H9 (cell line): Measurements from ENCODE around the gene LMF2. TPM values are rescaled to one million over a fixed set of nuclear protein-coding genes. Genes with fewer than 3 reads are reported as not detected.
"Not testable (repeated sequence)": the region's sequence is repeated elsewhere in the genome, so short reads cannot be mapped to it uniquely, and the experiment has no call there.

Source experiments
- DNase-seq: peaks from one replicate; pipeline ENCODE4 v3.0.0-alpha.2; 2017
- H2AFZ ChIP-seq: one replicate; pipeline ENCODE4 v1.6.1; 2013; ENCODE audit warnings: mild to moderate bottlenecking, low read length, control low read depth, moderate library complexity
- H2AK5ac ChIP-seq: 2 replicates; pipeline ENCODE4 v1.6.1; 2013; ENCODE audit warnings: low read length, control low read depth, mixed read lengths; ENCODE audit not compliant: insufficient read length
- H2BK120ac ChIP-seq: one replicate; pipeline ENCODE4 v1.6.1; 2013; ENCODE audit warnings: low read depth, mild to moderate bottlenecking, low read length, control low read depth, inconsistent platforms; ENCODE audit not compliant: poor library complexity, severe bottlenecking
- H2BK12ac ChIP-seq: 2 replicates; pipeline ENCODE4 v1.6.1; 2013; ENCODE audit warnings: low read length, control low read depth, mixed read lengths, low read depth; ENCODE audit not compliant: insufficient read length
- H2BK15ac ChIP-seq: 2 replicates; pipeline ENCODE4 v1.6.1; 2013; ENCODE audit warnings: low read depth, low read length, control low read depth
- H2BK20ac ChIP-seq: one replicate; pipeline ENCODE4 v1.6.1; 2013; ENCODE audit warnings: low read depth, mild to moderate bottlenecking, low read length, control low read depth, inconsistent platforms; ENCODE audit not compliant: poor library complexity, severe bottlenecking
- H2BK5ac ChIP-seq: 2 replicates; pipeline ENCODE4 v1.6.1; 2013; ENCODE audit warnings: low read length, control low read depth, mixed read lengths; ENCODE audit not compliant: insufficient read length
- H3K14ac ChIP-seq: 2 replicates; pipeline ENCODE4 v1.6.1; 2013; ENCODE audit warnings: low read length, control low read depth; ENCODE audit not compliant: insufficient read depth
- H3K18ac ChIP-seq: 2 replicates; pipeline ENCODE4 v1.6.1; 2013; ENCODE audit warnings: low read depth, mild to moderate bottlenecking, mixed read lengths, low read length, control low read depth; ENCODE audit not compliant: insufficient read length
- H3K23ac ChIP-seq: 2 replicates; pipeline ENCODE4 v1.6.1; 2013; ENCODE audit warnings: low read length, control low read depth, mixed read lengths, low read depth; ENCODE audit not compliant: insufficient read length
- H3K23me2 ChIP-seq: 2 replicates; pipeline ENCODE4 v1.6.1; 2013; ENCODE audit warnings: low read depth, mild to moderate bottlenecking, mixed read lengths, low read length, control low read depth; ENCODE audit not compliant: insufficient read length, poor library complexity, severe bottlenecking
- H3K27ac ChIP-seq: 2 replicates; pipeline ENCODE4 v1.5.1; 2013; ENCODE audit warnings: low read length, control low read depth, mixed read lengths, low read depth; ENCODE audit not compliant: insufficient read length
- H3K27me3 ChIP-seq: 2 replicates; pipeline ENCODE4 v1.6.1; 2013; ENCODE audit warnings: low read length, control low read depth, inconsistent platforms; ENCODE audit not compliant: insufficient read depth
- H3K4ac ChIP-seq: 2 replicates; pipeline ENCODE4 v1.6.1; 2013; ENCODE audit warnings: low read depth, mild to moderate bottlenecking, control low read depth, inconsistent platforms, low read length, moderate library complexity
- H3K4me1 ChIP-seq: 2 replicates; pipeline ENCODE4 v1.6.1; 2013; ENCODE audit warnings: low read length, control low read depth, inconsistent platforms; ENCODE audit not compliant: insufficient read depth
- H3K4me2 ChIP-seq: 2 replicates; pipeline ENCODE4 v1.6.1; 2013; ENCODE audit warnings: low read length, control low read depth, mixed read lengths; ENCODE audit not compliant: insufficient read length, insufficient read depth
- H3K56ac ChIP-seq: 2 replicates; pipeline ENCODE4 v1.6.1; 2013; ENCODE audit warnings: low read depth, mild to moderate bottlenecking, mixed read lengths, low read length, control low read depth; ENCODE audit not compliant: insufficient read length
- H3K79me1 ChIP-seq: 2 replicates; pipeline ENCODE4 v1.6.1; 2013; ENCODE audit warnings: low read depth, mild to moderate bottlenecking, moderate library complexity, low read length, control low read depth, inconsistent platforms; ENCODE audit not compliant: insufficient read depth, poor library complexity, severe bottlenecking
- H3K79me2 ChIP-seq: 2 replicates; pipeline ENCODE4 v1.6.1; 2013; ENCODE audit warnings: low read length, control low read depth, inconsistent platforms; ENCODE audit not compliant: insufficient read depth
- H3K9ac ChIP-seq: 2 replicates; pipeline ENCODE4 v1.6.1; 2013; ENCODE audit warnings: low read length, control low read depth, mixed read lengths; ENCODE audit not compliant: insufficient read length; ENCODE audit errors: extremely low read depth
- H3K9me3 ChIP-seq: one replicate; pipeline ENCODE4 v1.6.1; 2013; ENCODE audit warnings: low read depth, low read length, inconsistent platforms; ENCODE audit not compliant: control insufficient read depth
- H3T11ph ChIP-seq: one replicate; pipeline ENCODE4 v1.6.1; 2013; ENCODE audit warnings: mild to moderate bottlenecking, low read length, control low read depth, inconsistent platforms
- H4K20me1 ChIP-seq: one replicate; pipeline ENCODE4 v1.6.1; 2013; ENCODE audit not compliant: control insufficient read depth, insufficient read length, insufficient read depth
- H4K5ac ChIP-seq: 2 replicates; pipeline ENCODE4 v1.6.1; 2013; ENCODE audit warnings: low read depth, mild to moderate bottlenecking, mixed read lengths, low read length, control low read depth; ENCODE audit not compliant: insufficient read length
- H4K8ac ChIP-seq: replicated peaks from 2 replicates; pipeline ENCODE4 v1.6.1; 2013; ENCODE audit warnings: low read length, control low read depth, mixed read lengths, low read depth; ENCODE audit not compliant: insufficient read length
- H4K91ac ChIP-seq: 2 replicates; pipeline ENCODE4 v1.6.1; 2013; ENCODE audit warnings: low read depth, mild to moderate bottlenecking, moderate library complexity, mixed read lengths, low read length, control low read depth; ENCODE audit not compliant: insufficient read length
- H3K27ac Mint-ChIP-seq, 3 experiments: 2 replicates in 2 of 3; 3 replicates in 1 of 3; pipeline ENCODE4 v1.8.0; 2020 to 2021; ENCODE audit warnings: mixed read lengths in 3 of 3, mild to moderate bottlenecking in 1 of 3, moderate library complexity in 1 of 3
- H3K27me3 Mint-ChIP-seq: 2 replicates; pipeline ENCODE4 v1.8.0; 2021; ENCODE audit warnings: low read depth, mild to moderate bottlenecking, moderate library complexity, mixed read lengths
- H3K36me3 Mint-ChIP-seq, 3 experiments: 2 replicates in 2 of 3; 3 replicates in 1 of 3; pipeline ENCODE4 v1.8.0; 2020 to 2021; ENCODE audit warnings: low read depth in 3 of 3, mixed read lengths in 3 of 3; ENCODE audit not compliant: insufficient read depth in 1 of 3
- H3K4me1 Mint-ChIP-seq, 2 experiments: 2 replicates each; pipeline ENCODE4 v1.8.0; 2020; ENCODE audit warnings: mixed read lengths in 2 of 2
- H3K4me3 Mint-ChIP-seq, 2 experiments: 2 replicates in 1 of 2; 3 replicates in 1 of 2; pipeline ENCODE4 v1.8.0; 2020 to 2021; ENCODE audit warnings: mild to moderate bottlenecking in 2 of 2, mixed read lengths in 2 of 2, moderate library complexity in 1 of 2
- H3K9me3 Mint-ChIP-seq, 2 experiments: 2 replicates in 1 of 2; 3 replicates in 1 of 2; pipeline ENCODE4 v1.8.0; 2020; ENCODE audit warnings: mild to moderate bottlenecking in 2 of 2, mixed read lengths in 2 of 2, moderate library complexity in 1 of 2
- WGBS: extraction: QIAGEN DNeasy Blood & Tissue Kit; methylation state at CpG from one replicate; pipeline ENCODE4 v1.1.7; 2013; ENCODE audit warnings: missing lambda C conversion rate, low lambda C conversion rate, mixed read lengths; ENCODE audit not compliant: insufficient read length; ENCODE audit errors: extremely low coverage; 5-methylcytosine and 5-hydroxymethylcytosine counted together
- total RNA-seq: library from RNA; stranded (reverse); gene quantifications from 2 replicates; pipeline ENCODE4 v1.2.1, GENCODE V29; 2021
- TF ChIP-seq, protein P1 (sequence below): fragments of 200-600 bp; sonication (generic); conservative IDR thresholded peaks from 3 replicates; pipeline ENCODE4 v1.8.0; 2021; ENCODE audit warnings: antibody characterized with exemption, mild to moderate bottlenecking

LMF2 gene
- total RNA-seq, 1 experiment from 2014 or later, result 43.6 TPM

DNA sequence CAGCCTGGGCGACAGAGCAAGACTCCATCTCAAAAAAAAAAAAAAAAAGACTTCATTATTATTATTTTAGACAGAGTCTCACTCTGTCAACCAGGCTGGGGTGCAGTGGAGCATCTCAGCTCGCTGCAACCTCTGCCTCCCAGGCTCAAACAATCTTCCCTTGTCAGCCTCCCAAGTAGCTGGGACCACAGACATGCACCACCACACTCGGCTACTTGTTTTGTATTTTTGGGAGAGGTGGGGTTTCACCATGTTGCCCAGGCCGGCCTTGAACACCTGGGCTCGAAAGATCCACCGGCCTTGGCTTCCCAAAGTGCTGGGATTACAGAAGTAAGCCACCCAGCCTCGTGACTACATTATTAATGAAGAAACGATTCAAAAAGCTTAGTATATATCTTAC, 27.6 kb upstream of the LMF2 start:
- Histone ChIP-seq H2BK20ac (no peak overlapping the region), H2AK5ac (no peak overlapping the region), H2AFZ (no peak overlapping the region), H2BK5ac (no peak overlapping the region), H3K23ac (no peak overlapping the region), H3K4me2 (no peak overlapping the region), H3K79me1 (no peaks in the 10 kb centered on the region), H3T11ph (no peak overlapping the region), H3K79me2 (no peaks in the 10 kb centered on the region), H4K8ac (no peak overlapping the region), H3K4me1 (no peaks in the 10 kb centered on the region), H3K27me3 (peaks cover 17% of the 10 kb centered on the region; the same call in 1 of the 2 replicates), H3K14ac (no peak overlapping the region), H3K9ac (no peak overlapping the region), H3K9me3 (no peaks in the 10 kb centered on the region), H4K20me1 (no peaks in the 10 kb centered on the region), H2BK120ac (no peak overlapping the region), H3K18ac (no peak overlapping the region), H2BK15ac (no peak overlapping the region), H2BK12ac (no peak overlapping the region), H3K56ac (no peak overlapping the region), H4K5ac (no peak overlapping the region), H3K4ac (no peak overlapping the region), H3K27ac (no peak overlapping the region), H3K23me2 (peaks cover 18% of the 10 kb centered on the region), H4K91ac (no peak overlapping the region)
- Mint-ChIP-seq H3K36me3 (no peaks in the 10 kb centered on the region), H3K27me3 (peaks cover 74% of the 10 kb centered on the region), H3K4me3 (no peak overlapping the region), H3K9me3 (no peaks in the 10 kb centered on the region), H3K4me1 (peaks cover 9 to 13% of the 10 kb centered on the region in 2 experiments), H3K27ac (no peak overlapping the region)
- WGBS, result no CpG with 5 or more reads among the region's 8 CpGs
- DNase-seq, result no peak
- TF ChIP-seq, protein P1, sequence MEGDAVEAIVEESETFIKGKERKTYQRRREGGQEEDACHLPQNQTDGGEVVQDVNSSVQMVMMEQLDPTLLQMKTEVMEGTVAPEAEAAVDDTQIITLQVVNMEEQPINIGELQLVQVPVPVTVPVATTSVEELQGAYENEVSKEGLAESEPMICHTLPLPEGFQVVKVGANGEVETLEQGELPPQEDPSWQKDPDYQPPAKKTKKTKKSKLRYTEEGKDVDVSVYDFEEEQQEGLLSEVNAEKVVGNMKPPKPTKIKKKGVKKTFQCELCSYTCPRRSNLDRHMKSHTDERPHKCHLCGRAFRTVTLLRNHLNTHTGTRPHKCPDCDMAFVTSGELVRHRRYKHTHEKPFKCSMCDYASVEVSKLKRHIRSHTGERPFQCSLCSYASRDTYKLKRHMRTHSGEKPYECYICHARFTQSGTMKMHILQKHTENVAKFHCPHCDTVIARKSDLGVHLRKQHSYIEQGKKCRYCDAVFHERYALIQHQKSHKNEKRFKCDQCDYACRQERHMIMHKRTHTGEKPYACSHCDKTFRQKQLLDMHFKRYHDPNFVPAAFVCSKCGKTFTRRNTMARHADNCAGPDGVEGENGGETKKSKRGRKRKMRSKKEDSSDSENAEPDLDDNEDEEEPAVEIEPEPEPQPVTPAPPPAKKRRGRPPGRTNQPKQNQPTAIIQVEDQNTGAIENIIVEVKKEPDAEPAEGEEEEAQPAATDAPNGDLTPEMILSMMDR, result no peak

- H3T11ph ChIP-seq, H3K9me3 Mint-ChIP-seq, H4K5ac ChIP-seq, H3K79me2 ChIP-seq, H4K8ac ChIP-seq, H3K27ac ChIP-seq, H3K18ac ChIP-seq, H3K56ac ChIP-seq, H3K27ac Mint-ChIP-seq, H2BK12ac ChIP-seq, H3K23ac ChIP-seq, H3K4me1 ChIP-seq, H3K4ac ChIP-seq, H3K36me3 Mint-ChIP-seq, H2BK15ac ChIP-seq, H2BK120ac ChIP-seq, H2BK20ac ChIP-seq, H3K9me3 ChIP-seq, H3K79me1 ChIP-seq, H3K14ac ChIP-seq, H2AK5ac ChIP-seq, H4K91ac ChIP-seq, H3K9ac ChIP-seq, H2BK5ac ChIP-seq, DNase-seq, H4K20me1 ChIP-seq, H3K4me2 ChIP-seq, H2AFZ ChIP-seq: not testable (repeated sequence)
- Mint-ChIP-seq H3K27me3 (peaks cover 74% of the 10 kb centered on the region), H3K4me1 (peaks cover 9 to 13% of the 10 kb centered on the region in 2 experiments), H3K4me3 (peak overlapping the region in 1 of 2 experiments; percentile 29; a peak in 1 of 5 replicates)
- no CpG with 5 or more reads among the region's 21 CpGs for WGBS
- Histone ChIP-seq H3K27me3 (peaks cover 25% of the 10 kb centered on the region; the same call in 1 of the 2 replicates), H3K23me2 (peaks cover 18% of the 10 kb centered on the region)
Observed at GRCh38 chr22:50533856-50534711, 26.6 kb upstream of the LMF2 start.
